ENCODE data around the gene TRPM2.

GRCh38 chr21:44363278-44363677 lies 9.9 kb downstream of the TRPM2 start:
- TF ChIP-seq, protein P1, sequence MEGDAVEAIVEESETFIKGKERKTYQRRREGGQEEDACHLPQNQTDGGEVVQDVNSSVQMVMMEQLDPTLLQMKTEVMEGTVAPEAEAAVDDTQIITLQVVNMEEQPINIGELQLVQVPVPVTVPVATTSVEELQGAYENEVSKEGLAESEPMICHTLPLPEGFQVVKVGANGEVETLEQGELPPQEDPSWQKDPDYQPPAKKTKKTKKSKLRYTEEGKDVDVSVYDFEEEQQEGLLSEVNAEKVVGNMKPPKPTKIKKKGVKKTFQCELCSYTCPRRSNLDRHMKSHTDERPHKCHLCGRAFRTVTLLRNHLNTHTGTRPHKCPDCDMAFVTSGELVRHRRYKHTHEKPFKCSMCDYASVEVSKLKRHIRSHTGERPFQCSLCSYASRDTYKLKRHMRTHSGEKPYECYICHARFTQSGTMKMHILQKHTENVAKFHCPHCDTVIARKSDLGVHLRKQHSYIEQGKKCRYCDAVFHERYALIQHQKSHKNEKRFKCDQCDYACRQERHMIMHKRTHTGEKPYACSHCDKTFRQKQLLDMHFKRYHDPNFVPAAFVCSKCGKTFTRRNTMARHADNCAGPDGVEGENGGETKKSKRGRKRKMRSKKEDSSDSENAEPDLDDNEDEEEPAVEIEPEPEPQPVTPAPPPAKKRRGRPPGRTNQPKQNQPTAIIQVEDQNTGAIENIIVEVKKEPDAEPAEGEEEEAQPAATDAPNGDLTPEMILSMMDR (IDR thresholded peaks at IDR 0.05), result no peak
- TF ChIP-seq ZFX (IDR thresholded peaks at IDR 0.05; ENCODE audit: borderline replicate concordance), result no peak
